Osteocyte (in vitro differentiated cells): ENCODE measurements around the gene CBLB. TPM values are rescaled to one million over a fixed set of nuclear protein-coding genes. Genes with fewer than 3 reads are reported as not detected.

Source experiments
- DNase-seq: peaks from one replicate; pipeline ENCODE4 v3.0.0; 2021; ENCODE audit warnings: mixed read lengths; ENCODE audit not compliant: unreplicated experiment; ENCODE audit errors: extremely low spot score
- H3K27ac Mint-ChIP-seq: one replicate; pipeline ENCODE4 v1.8.0; 2021; ENCODE audit warnings: mild to moderate bottlenecking, mixed read lengths; ENCODE audit not compliant: unreplicated experiment
- H3K27me3 Mint-ChIP-seq: one replicate; pipeline ENCODE4 v1.8.0; 2021; ENCODE audit warnings: mixed read lengths; ENCODE audit not compliant: unreplicated experiment
- H3K36me3 Mint-ChIP-seq: one replicate; pipeline ENCODE4 v1.8.0; 2021; ENCODE audit warnings: mixed read lengths; ENCODE audit not compliant: unreplicated experiment
- H3K4me1 Mint-ChIP-seq: one replicate; pipeline ENCODE4 v1.8.0; 2021; ENCODE audit warnings: mixed read lengths; ENCODE audit not compliant: unreplicated experiment
- H3K4me3 Mint-ChIP-seq: one replicate; pipeline ENCODE4 v1.8.0; 2021; ENCODE audit warnings: mild to moderate bottlenecking, moderate library complexity, mixed read lengths; ENCODE audit not compliant: unreplicated experiment
- H3K9me3 Mint-ChIP-seq: one replicate; pipeline ENCODE4 v1.8.0; 2021; ENCODE audit warnings: mixed read lengths; ENCODE audit not compliant: unreplicated experiment
- total RNA-seq: library from RNA; stranded (reverse); gene quantifications from 2 replicates; pipeline ENCODE4 v1.2.1, GENCODE V29; 2021
- TF ChIP-seq, protein P1 (sequence below): fragments of 200-600 bp; sonication (generic); IDR thresholded peaks from 2 replicates; pipeline ENCODE4 v1.5.0; 2021; ENCODE audit warnings: antibody characterized with exemption, mild to moderate bottlenecking, moderate library complexity

Gene CBLB
- total RNA-seq, 1 donor from 2014 or later: 28.8 TPM

DNA sequence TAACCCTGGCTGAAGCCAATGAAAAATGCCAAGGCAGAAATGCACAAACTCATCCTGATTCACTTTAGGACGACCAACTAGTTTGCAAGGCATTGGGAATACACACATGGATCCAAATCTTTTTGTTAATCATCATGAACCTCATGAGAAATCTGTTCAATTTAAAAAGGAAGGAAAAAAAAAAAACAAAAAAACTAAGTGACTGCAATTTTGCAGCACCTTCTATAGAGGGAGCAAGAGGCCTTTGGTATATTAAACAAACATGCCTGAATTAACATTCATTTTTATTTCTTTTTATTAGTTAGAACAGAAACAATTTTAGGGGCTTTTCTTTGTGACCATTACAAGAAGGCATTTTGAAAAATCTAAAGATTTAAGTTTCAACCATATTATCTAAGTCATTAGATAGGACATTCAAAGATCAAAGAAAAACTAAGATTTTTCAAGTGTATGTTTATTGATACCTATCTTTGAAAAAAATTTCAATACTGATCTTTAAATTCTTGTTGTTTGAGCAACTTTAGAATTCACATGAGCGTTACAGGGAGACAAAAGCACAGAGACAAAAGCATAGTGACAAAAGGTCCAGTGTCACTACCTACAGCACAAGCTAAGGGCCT is 182.4 kb downstream of the CBLB start:
- Mint-ChIP-seq H3K27ac (no peak overlapping the region), H3K4me1 (peaks cover 9% of the 10 kb centered on the region), H3K9me3 (no peaks in the 10 kb centered on the region), H3K36me3 (peaks cover 19% of the 10 kb centered on the region), H3K27me3 (no peaks in the 10 kb centered on the region), H3K4me3 (no peak overlapping the region)
- TF ChIP-seq, protein P1, sequence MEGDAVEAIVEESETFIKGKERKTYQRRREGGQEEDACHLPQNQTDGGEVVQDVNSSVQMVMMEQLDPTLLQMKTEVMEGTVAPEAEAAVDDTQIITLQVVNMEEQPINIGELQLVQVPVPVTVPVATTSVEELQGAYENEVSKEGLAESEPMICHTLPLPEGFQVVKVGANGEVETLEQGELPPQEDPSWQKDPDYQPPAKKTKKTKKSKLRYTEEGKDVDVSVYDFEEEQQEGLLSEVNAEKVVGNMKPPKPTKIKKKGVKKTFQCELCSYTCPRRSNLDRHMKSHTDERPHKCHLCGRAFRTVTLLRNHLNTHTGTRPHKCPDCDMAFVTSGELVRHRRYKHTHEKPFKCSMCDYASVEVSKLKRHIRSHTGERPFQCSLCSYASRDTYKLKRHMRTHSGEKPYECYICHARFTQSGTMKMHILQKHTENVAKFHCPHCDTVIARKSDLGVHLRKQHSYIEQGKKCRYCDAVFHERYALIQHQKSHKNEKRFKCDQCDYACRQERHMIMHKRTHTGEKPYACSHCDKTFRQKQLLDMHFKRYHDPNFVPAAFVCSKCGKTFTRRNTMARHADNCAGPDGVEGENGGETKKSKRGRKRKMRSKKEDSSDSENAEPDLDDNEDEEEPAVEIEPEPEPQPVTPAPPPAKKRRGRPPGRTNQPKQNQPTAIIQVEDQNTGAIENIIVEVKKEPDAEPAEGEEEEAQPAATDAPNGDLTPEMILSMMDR: peak; percentile 85
- no peak for DNase-seq

GRCh38 chr3:105679951-105680350 is 188.9 kb downstream of the CBLB start:
- H3K9me3 Mint-ChIP-seq: no peaks in the 10 kb centered on the region
- H3K4me3 Mint-ChIP-seq: no peak overlapping the region
- TF ChIP-seq, protein P1: no peak
- H3K4me1 Mint-ChIP-seq: peaks cover 4% of the 10 kb centered on the region
- H3K27me3 Mint-ChIP-seq: no peaks in the 10 kb centered on the region
- no peak for DNase-seq
- no peak overlapping the region for H3K27ac Mint-ChIP-seq
- H3K36me3 Mint-ChIP-seq: peaks cover 45% of the 10 kb centered on the region

- H3K36me3 Mint-ChIP-seq: peaks cover 53% of the 10 kb centered on the region
- no peak overlapping the region for H3K27ac Mint-ChIP-seq
- H3K4me3 Mint-ChIP-seq: no peak overlapping the region
- TF ChIP-seq, protein P1: no peak
- H3K4me1 Mint-ChIP-seq: no peaks in the 10 kb centered on the region
- H3K27me3 Mint-ChIP-seq: no peaks in the 10 kb centered on the region
- no peaks in the 10 kb centered on the region for H3K9me3 Mint-ChIP-seq
- DNase-seq: no peak
Measured at GRCh38 chr3:105678017-105678416, 190.8 kb downstream of the CBLB start.

DNA sequence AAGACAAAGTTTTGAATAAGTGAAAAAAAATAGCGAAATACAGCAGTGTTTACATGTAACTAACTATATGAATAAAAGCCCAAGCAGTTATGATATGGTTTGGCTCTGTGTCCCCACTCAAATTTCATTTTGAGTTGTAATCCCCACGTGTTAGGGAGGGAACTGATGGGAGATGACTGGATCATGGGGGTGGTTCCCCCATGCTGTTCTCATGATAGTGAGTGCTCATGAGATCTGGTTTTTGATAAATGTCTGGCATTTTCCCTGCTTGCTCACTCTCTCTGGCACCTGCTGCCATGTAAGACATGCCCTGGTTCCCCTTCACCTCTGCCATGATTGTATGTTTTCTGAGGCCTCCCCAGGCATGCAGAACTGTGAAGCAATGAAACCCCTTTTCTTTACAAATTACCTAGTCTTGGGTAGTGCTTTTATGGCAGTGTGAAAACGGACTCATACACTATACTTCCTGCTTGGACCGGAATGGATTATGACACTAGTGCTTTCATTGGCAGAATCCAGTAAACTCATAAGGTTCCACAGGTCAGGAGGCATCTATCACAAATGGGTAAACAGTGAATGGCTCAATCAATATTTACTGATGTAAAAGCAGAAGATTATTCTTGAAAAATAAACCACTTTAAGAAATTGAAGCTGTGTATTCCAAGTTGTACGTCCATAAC is 192.1 kb downstream of the CBLB start:
- peaks cover 56% of the 10 kb centered on the region for H3K36me3 Mint-ChIP-seq
- no peak for DNase-seq
- H3K27ac Mint-ChIP-seq: no peak overlapping the region
- H3K27me3 Mint-ChIP-seq: no peaks in the 10 kb centered on the region
- H3K4me1 Mint-ChIP-seq: no peaks in the 10 kb centered on the region
- no peaks in the 10 kb centered on the region for H3K9me3 Mint-ChIP-seq
- H3K4me3 Mint-ChIP-seq: no peak overlapping the region
- TF ChIP-seq, protein P1: no peak

GRCh38 chr3:105674437-105675065 is 194.3 kb downstream of the CBLB start:
- DNase-seq: no peak
- no peak overlapping the region for H3K27ac Mint-ChIP-seq
- no peaks in the 10 kb centered on the region for H3K27me3 Mint-ChIP-seq

More at GRCh38 chr3:105674437-105675065, 194.3 kb downstream of the CBLB start:
- H3K4me3 Mint-ChIP-seq: no peak overlapping the region
- H3K4me1 Mint-ChIP-seq: no peaks in the 10 kb centered on the region
- H3K36me3 Mint-ChIP-seq: peaks cover 54% of the 10 kb centered on the region
- TF ChIP-seq, protein P1: no peak
- H3K9me3 Mint-ChIP-seq: no peaks in the 10 kb centered on the region
